ENCODE data around the gene SNAP29.
A peak's percentile ranks its signal among the peaks of the same experiment; 100 is the strongest.

SNAP29 gene

GRCh38 chr22:20840646-20841371 is 18.0 kb upstream of the SNAP29 start:
- Histone ChIP-seq H3K4me1 (ENCODE audit: insufficient read depth, low read length, poor library complexity, severe bottlenecking) (peaks cover 29% of the 10 kb centered on the region), H3K9me2 (replicated peaks; ENCODE audit: low read depth, low read length) (no peaks in the 10 kb centered on the region), H2AFZ (ENCODE audit: low read length) (no peak overlapping the region), H3K4me3 (ENCODE audit: low read length, poor library complexity, severe bottlenecking) (no peak overlapping the region), H3K79me2 (ENCODE audit: insufficient read depth, low read length) (peaks cover 87% of the 10 kb centered on the region), H4K20me1 (ENCODE audit: insufficient read depth, low read length, poor library complexity, severe bottlenecking) (peaks cover 29% of the 10 kb centered on the region), H3K9ac (ENCODE audit: low read depth, low read length, poor library complexity, severe bottlenecking) (peak overlapping the region; percentile 2), H3K4me2 (ENCODE audit: low read depth, low read length, poor library complexity, severe bottlenecking) (peak overlapping the region; percentile 17), H3F3A (ENCODE audit: low read depth) (peaks cover 4% of the 10 kb centered on the region; the same call in 1 of the 2 replicates), H3K27me3 (ENCODE audit: insufficient read depth, low read length, poor library complexity, severe bottlenecking) (no peaks in the 10 kb centered on the region), H3K36me3 (ENCODE audit: insufficient read depth, low read length) (no peaks in the 10 kb centered on the region), H3K9me3 (ENCODE audit: insufficient read depth, low read depth, low read length) (no peaks in the 10 kb centered on the region)
- no peak for TF ChIP-seq CTCF (conservative IDR thresholded peaks at IDR 0.05; ENCODE audit: low read length)

- peaks cover 41% of the 10 kb centered on the region for H4K20me1 ChIP-seq (ENCODE audit: insufficient read depth, low read length, poor library complexity, severe bottlenecking)
- peaks cover 96% of the 10 kb centered on the region for H3K79me2 ChIP-seq (ENCODE audit: insufficient read depth, low read length)
- no peaks in the 10 kb centered on the region for H3K36me3 ChIP-seq (ENCODE audit: insufficient read depth, low read length)
- no peak overlapping the region for H2AFZ ChIP-seq (ENCODE audit: low read length)
- H3K4me1 ChIP-seq (ENCODE audit: insufficient read depth, low read length, poor library complexity, severe bottlenecking) = peaks cover 20% of the 10 kb centered on the region
- no peaks in the 10 kb centered on the region for H3K9me3 ChIP-seq (ENCODE audit: insufficient read depth, low read depth, low read length)
- no peaks in the 10 kb centered on the region for H3K27me3 ChIP-seq (ENCODE audit: insufficient read depth, low read length, poor library complexity, severe bottlenecking)
- TF ChIP-seq EZH2phosphoT487 (IDR thresholded peaks at IDR 0.05; ENCODE audit: borderline replicate concordance) (no peak), CTCF (conservative IDR thresholded peaks at IDR 0.05; ENCODE audit: low read length) (no peak)
- no peak overlapping the region for H3K4me2 ChIP-seq (ENCODE audit: low read depth, low read length, poor library complexity, severe bottlenecking)
- no peaks in the 10 kb centered on the region for H3F3A ChIP-seq (ENCODE audit: low read depth)
- H3K9ac ChIP-seq (ENCODE audit: low read depth, low read length, poor library complexity, severe bottlenecking) = no peak overlapping the region
- H3K9me2 ChIP-seq (replicated peaks; ENCODE audit: low read depth, low read length) = no peaks in the 10 kb centered on the region
- no peak overlapping the region for H3K4me3 ChIP-seq (ENCODE audit: low read length, poor library complexity, severe bottlenecking)
These were observed 15.3 kb upstream of the SNAP29 start for GRCh38 chr22:20843501-20843900.

GRCh38 chr22:20844055-20845037 is 14.5 kb upstream of the SNAP29 start:
- Histone ChIP-seq H3K27me3 (ENCODE audit: insufficient read depth, low read length, poor library complexity, severe bottlenecking) (no peaks in the 10 kb centered on the region), H3K9me3 (ENCODE audit: insufficient read depth, low read depth, low read length) (no peaks in the 10 kb centered on the region), H3K9me2 (replicated peaks; ENCODE audit: low read depth, low read length) (no peaks in the 10 kb centered on the region), H3K79me2 (ENCODE audit: insufficient read depth, low read length) (peaks cover 95% of the 10 kb centered on the region), H3K36me3 (ENCODE audit: insufficient read depth, low read length) (no peaks in the 10 kb centered on the region), H3K4me2 (ENCODE audit: low read depth, low read length, poor library complexity, severe bottlenecking) (no peak overlapping the region), H3F3A (ENCODE audit: low read depth) (no peaks in the 10 kb centered on the region), H3K4me3 (ENCODE audit: low read length, poor library complexity, severe bottlenecking) (no peak overlapping the region), H4K20me1 (ENCODE audit: insufficient read depth, low read length, poor library complexity, severe bottlenecking) (peaks cover 43% of the 10 kb centered on the region), H2AFZ (ENCODE audit: low read length) (no peak overlapping the region), H3K4me1 (ENCODE audit: insufficient read depth, low read length, poor library complexity, severe bottlenecking) (peaks cover 20% of the 10 kb centered on the region), H3K9ac (ENCODE audit: low read depth, low read length, poor library complexity, severe bottlenecking) (no peak overlapping the region)
- no peak for TF ChIP-seq EZH2phosphoT487 (IDR thresholded peaks at IDR 0.05; ENCODE audit: borderline replicate concordance)
- TF ChIP-seq CTCF (conservative IDR thresholded peaks at IDR 0.05; ENCODE audit: low read length) = no peak

All from Loucy (cell line).